K562 (cell line): ENCODE results near the gene SLC4A5. TPM values are rescaled to one million over a fixed set of nuclear protein-coding genes. Genes with fewer than 3 reads are reported as not detected.

Experiments
- ATAC-seq: fragments of 200-7000 bp; cut with Tn5 transposase; 3 replicates; pipeline ENCODE4 v1.9.1; 2020; ENCODE audit warnings: moderate library complexity
- BruUV-seq: library from RNA; stranded (reverse); fragments of 400-500 nt; replicated peaks from 2 replicates; lab custom pipeline; 2021; lab: Mats Ljungman, UMichigan
- CTCF ChIA-PET: fragments of 300-600 bp; formaldehyde crosslinking; extraction: SDS; loops from one replicate; lab custom pipeline; 2021; ENCODE audit warnings: low intra/inter-chr PET ratio; lab: Yijun Ruan, JAX
- POLR2A ChIA-PET: fragments of 300-600, 350-650 bp; sonication (Branson Sonifier 250); formaldehyde crosslinking; extraction: SDS; loops from one replicate; lab custom pipeline; 2021; ENCODE audit warnings: antibody characterized with exemption, inconsistent platforms; lab: Yijun Ruan, JAX
- DNase-seq, 4 experiments: peaks; one replicate each; pipeline versions ENCODE4 v3.0.0 to v3.0.0-alpha.2; 2011 to 2018; ENCODE audit warnings: low spot score in 3 of 4, mixed read lengths in 3 of 4; ENCODE audit errors: extremely low read depth in 1 of 4
- FAIRE-seq: peaks from 2 replicates; lab custom pipeline; 2011; peaks lifted over from hg19 to GRCh38; lab: Jason Lieb, UNC
- H2AFZ ChIP-seq: 2 replicates; pipeline ENCODE4 v1.6.0; 2011; ENCODE audit warnings: low read depth, low read length, control low read depth, inconsistent platforms
- H3K27ac ChIP-seq: fragments of 200-600 bp; 3 replicates; pipeline ENCODE4 v1.8.0; 2011; ENCODE audit warnings: low read depth, mild to moderate bottlenecking, control low read depth, inconsistent platforms, low read length, moderate library complexity, mixed read lengths; ENCODE audit errors: extremely low read depth
- H3K27me3 ChIP-seq, 2 experiments: fragments of 300-600 bp in 1 of 2; 2 replicates in 1 of 2; 3 replicates in 1 of 2; pipeline versions ENCODE4 v1.6.0 to v1.8.0; 2011; ENCODE audit warnings: inconsistent platforms in 2 of 2, low read length in 2 of 2, mild to moderate bottlenecking in 1 of 2, mixed read lengths in 1 of 2, moderate library complexity in 1 of 2; ENCODE audit not compliant: control insufficient read depth in 2 of 2, insufficient read depth in 2 of 2
- H3K36me3 ChIP-seq: fragments of 300-600 bp; 3 replicates; pipeline ENCODE4 v1.8.0; 2011; ENCODE audit warnings: mild to moderate bottlenecking, low read length, inconsistent platforms; ENCODE audit not compliant: control insufficient read depth, insufficient read depth
- H3K4me1 ChIP-seq, 2 experiments: fragments of 200-600 bp in 1 of 2; replicated peaks in 1 of 2; 2 replicates in 1 of 2; 3 replicates in 1 of 2; pipeline versions ENCODE4 v1.5.1 to v1.8.0; 2011; ENCODE audit warnings: inconsistent platforms in 2 of 2, low read length in 2 of 2, mild to moderate bottlenecking in 1 of 2, mixed read lengths in 1 of 2, moderate library complexity in 1 of 2; ENCODE audit not compliant: control insufficient read depth in 2 of 2, insufficient read depth in 2 of 2
- H3K4me2 ChIP-seq: 2 replicates; pipeline ENCODE4 v1.6.1; 2011; ENCODE audit warnings: low read length, control low read depth, inconsistent platforms, mixed read lengths; ENCODE audit not compliant: insufficient read depth
- H3K4me3 ChIP-seq: fragments of 200-600 bp; sonication (generic), shearing (Covaris generic); 2 replicates; pipeline ENCODE4 v1.5.1; 2016; ENCODE audit warnings: control low read depth, inconsistent platforms
- H3K79me2 ChIP-seq: fragments of 200-600 bp; 3 replicates; pipeline ENCODE4 v1.8.0; 2011; ENCODE audit warnings: low read length, inconsistent platforms; ENCODE audit not compliant: control insufficient read depth, insufficient read depth
- H3K9ac ChIP-seq, 2 experiments: 2 replicates each; pipeline versions ENCODE4 v1.6.0 to v1.6.1; 2011; ENCODE audit warnings: low read depth in 2 of 2, low read length in 2 of 2, control low read depth in 1 of 2, inconsistent platforms in 1 of 2, mild to moderate bottlenecking in 1 of 2, mixed read lengths in 1 of 2; ENCODE audit not compliant: insufficient read depth in 1 of 2
- H3K9me1 ChIP-seq: one replicate; pipeline ENCODE4 v1.6.0; 2011; ENCODE audit warnings: inconsistent platforms, mild to moderate bottlenecking, low read length, moderate library complexity; ENCODE audit not compliant: control insufficient read depth, insufficient read depth
- H3K9me3 ChIP-seq: replicated peaks from 2 replicates; pipeline ENCODE4 v1.5.1; 2011; ENCODE audit warnings: low read depth, low read length, inconsistent platforms; ENCODE audit not compliant: control insufficient read depth, insufficient read depth
- H4K20me1 ChIP-seq: replicated peaks from 2 replicates; pipeline ENCODE4 v1.6.1; 2011; ENCODE audit warnings: low read length, inconsistent platforms, mixed read lengths; ENCODE audit not compliant: control insufficient read depth, insufficient read depth
- CREB1 ChIP-seq, 2 experiments: sonication (generic) in 1 of 2; formaldehyde crosslinking in 1 of 2; IDR thresholded peaks; 2 replicates each; pipeline versions ENCODE4 v1.6.1 to v1.8.0; 2012 to 2022; ENCODE audit warnings: inconsistent platforms in 1 of 2, mild to moderate bottlenecking in 1 of 2, missing genetic modification reagents in 1 of 2, moderate library complexity in 1 of 2
- HMG20B ChIP-seq: fragments of 250-450 bp; sonication (Bioruptor Pico); IDR thresholded peaks from 2 replicates; pipeline ENCODE4 v1.5.0; 2021; ENCODE audit warnings: mild to moderate bottlenecking
- NRF1 ChIP-seq, 2 experiments: fragments of 450-650 bp; IDR thresholded peaks in 1 of 2; conservative IDR thresholded peaks in 1 of 2; 2 replicates each; pipeline ENCODE4 v1.6.1; 2014; ENCODE audit warnings: mild to moderate bottlenecking in 2 of 2
- POLR2AphosphoS5 ChIP-seq: IDR thresholded peaks from 2 replicates; pipeline ENCODE4 v1.6.1; 2011; ENCODE audit warnings: mild to moderate bottlenecking, low read depth, low read length, moderate library complexity; ENCODE audit not compliant: control insufficient read depth, insufficient read depth
- RAD21 ChIP-seq, 2 experiments: fragments of 250-450 bp in 1 of 2; fragments of 450-650 bp in 1 of 2; sonication (Bioruptor Pico) in 1 of 2; formaldehyde crosslinking in 1 of 2; IDR thresholded peaks in 1 of 2; conservative IDR thresholded peaks in 1 of 2; 2 replicates each; pipeline versions ENCODE4 v1.4.0 to v1.8.0; 2020 to 2022; ENCODE audit warnings: mild to moderate bottlenecking in 2 of 2, moderate library complexity in 1 of 2
- RBM34 ChIP-seq: fragments of 200-400 bp; formaldehyde crosslinking; IDR thresholded peaks from 2 replicates; pipeline ENCODE4 v1.6.1; 2018; ENCODE audit warnings: low read length, borderline replicate concordance; ENCODE audit not compliant: insufficient read depth
- REST ChIP-seq, 2 experiments: fragments of 450-650 bp; formaldehyde crosslinking in 1 of 2; IDR thresholded peaks; 2 replicates each; pipeline versions ENCODE4 v1.4.0 to v1.6.1; 2014 to 2020; ENCODE audit warnings: mild to moderate bottlenecking in 2 of 2, borderline replicate concordance in 1 of 2, low read depth in 1 of 2
- USF2 ChIP-seq: sonication (generic); formaldehyde crosslinking; IDR thresholded peaks from 2 replicates; pipeline ENCODE4 v1.5.0; 2020; ENCODE audit warnings: missing genetic modification reagents
- ZNF280B ChIP-seq: fragments of 250-450 bp; sonication (Bioruptor Pico); IDR thresholded peaks from 2 replicates; pipeline ENCODE4 v1.5.1; 2021; ENCODE audit warnings: mild to moderate bottlenecking
- ZSCAN29 ChIP-seq: fragments of 450-650 bp; IDR thresholded peaks from 2 replicates; pipeline ENCODE4 v1.6.1; 2017
- WGBS: fragments of 100-300 bp; shearing (Covaris generic); methylation state at CpG from one replicate; pipeline ENCODE4 v1.1.6; 2016; ENCODE audit warnings: low coverage, mixed read lengths; ENCODE audit not compliant: insufficient coverage; ENCODE audit errors: missing lambda C conversion rate; 5-methylcytosine and 5-hydroxymethylcytosine counted together
- in situ Hi-C: fragments of 300-500 bp; cut with MboI; formaldehyde crosslinking; loops from 4 replicates; pipeline ENCODE4 v1.15.0; 2018; ENCODE audit warnings: inconsistent platforms, mixed read lengths
- intact Hi-C: fragments of 100-400 bp; cut with micrococcal nuclease; formaldehyde crosslinking; loops from 2 replicates; pipeline ENCODE4 v1.14.2; 2022
- polyA plus RNA-seq, 8 experiments: library from polyadenylated mRNA; depleted of rRNA in 4 of 8; stranded (reverse) in 5 of 8; unstranded in 3 of 8; fragments of >200 nt; fragmentation: Nextera tagmentation in 2 of 8; fragmentation: Illumina TruSeq in 1 of 8; extraction: Ambion mirVana in 2 of 8; extraction: Trizol in 1 of 8; gene quantifications; 2 replicates each; pipeline versions ENCODE4 v1.2.1 to v1.2.3, GENCODE V29; 2011 to 2014; ENCODE audit warnings: inconsistent platforms in 1 of 8, missing spikeins in 1 of 8
- total RNA-seq, 7 experiments: library from RNA; depleted of rRNA in 6 of 7; stranded (reverse); fragments of >200 nt in 6 of 7; fragmentation: Illumina TruSeq in 2 of 7; extraction: Trizol in 2 of 7; gene quantifications; 2 replicates each; pipeline versions ENCODE4 v1.2.1 to v1.2.3, GENCODE V29; 2011 to 2021; ENCODE audit warnings: low replicate concordance in 1 of 7

The SLC4A5 gene
- total and polyA plus RNA-seq, 9 of the 15 experiments (the other 6 are each of a cell fraction or from before 2014, with no cell fraction given), result 0.03 to 0.77 (median 0.14) TPM; not detected in 1

GRCh38 chr2:74327199-74327598 lies 16.0 kb downstream of the SLC4A5 start:
- peak in 1 of 4 experiments; percentile 28 for DNase-seq
- H3K9me3 ChIP-seq, result no peaks in the 10 kb centered on the region
- H3K36me3 ChIP-seq, result no peaks in the 10 kb centered on the region
- ChIA-PET CTCF (interaction anchor here (0.7 kb wide), 1 partner anchor 77 kb away, joined by 3 read pairs; no protein-coding TSS in a partner anchor), POLR2A (interaction anchor here (2.9 kb wide), 1 partner anchor 13 kb away, joined by 10 read pairs; no protein-coding TSS in a partner anchor)
- H3K9ac ChIP-seq, result no peak overlapping the region
- 12% methylated on average over 5 of the region's 5 CpGs for WGBS
- no peak overlapping the region for H3K4me3 ChIP-seq
- BruUV-seq, result no TSS peak
- no peaks in the 10 kb centered on the region; a peak in 1 of 5 replicates for H3K27me3 ChIP-seq
- peak; percentile 66 for ATAC-seq
- H3K27ac ChIP-seq, result no peak overlapping the region
- H2AFZ ChIP-seq, result peak overlapping the region; percentile 71
- H4K20me1 ChIP-seq, result no peaks in the 10 kb centered on the region
- H3K4me2 ChIP-seq, result no peak overlapping the region
- no peak for FAIRE-seq
- no peaks in the 10 kb centered on the region for H3K9me1 ChIP-seq
- H3K79me2 ChIP-seq, result no peaks in the 10 kb centered on the region
- peaks cover 0 to 14% of the 10 kb centered on the region in 2 experiments; a peak in 4 of 5 replicates for H3K4me1 ChIP-seq
- in situ Hi-C loops (no loop called here), intact Hi-C loops (loop anchor here (2.0 kb wide), 1 partner anchor 60 kb away; no protein-coding TSS in a partner anchor)
- TF ChIP-seq ZSCAN29 (no peak), HMG20B (CRISPR knock-in tag) (no peak), RAD21 (CRISPR knock-in tag; conservative IDR thresholded peaks at IDR 0.05 in 1 of 2, IDR thresholded peaks at IDR 0.05 in 1 of 2) (peak; percentile 53 to 68), NRF1 (conservative IDR thresholded peaks at IDR 0.05 in 1 of 2, IDR thresholded peaks at IDR 0.05 in 1 of 2) (peak; percentile 48 to 61), REST (IDR thresholded peaks at IDR 0.05; ENCODE audit: borderline replicate concordance) (peak; percentile 57; the same call in 1 of the 2 replicates), REST (CRISPR knock-in tag; IDR thresholded peaks at IDR 0.05; ENCODE audit: low read depth) (no peak), CREB1 (IDR thresholded peaks at IDR 0.05) (no peak), CREB1 (CRISPR knock-in tag; IDR thresholded peaks at IDR 0.05) (no peak), ZNF280B (CRISPR knock-in tag) (no peak), RBM34 (no peak), USF2 (CRISPR knock-in tag) (no peak), POLR2AphosphoS5 (no peak)
